Gastrocnemius medialis (tissue), 4 donors: ENCODE data around the gene IQCK. TPM values are rescaled to one million over a fixed set of nuclear protein-coding genes. Genes with fewer than 3 reads are reported as not detected.

ENCODE experiments used
- ATAC-seq, 2 donors: fragments of 150-250 bp; one replicate each; pipeline ENCODE4 v1.9.1; 2016
- DNase-seq, 2 donors: peaks; one replicate each; pipeline ENCODE4 v3.0.0-alpha.2; 2019
- H3K27ac ChIP-seq, 4 donors: fragments of 200-600 bp; sonication (generic); 1 replicate in 1 of 4; 2 replicates in 3 of 4; pipeline ENCODE4 v1.5.1; 2016 to 2018; ENCODE audit warnings: mild to moderate bottlenecking in 2 of 4, moderate library complexity in 1 of 4
- H3K27me3 ChIP-seq, 3 donors: fragments of 200-600 bp; sonication (generic) in 2 of 3; 1 replicate in 1 of 3; 2 replicates in 2 of 3; pipeline versions ENCODE4 v1.5.1 to v1.6.0; 2016 to 2019; ENCODE audit warnings: mild to moderate bottlenecking in 1 of 3, moderate library complexity in 1 of 3
- H3K36me3 ChIP-seq, 2 donors: fragments of 200-600 bp; sonication (generic) in 1 of 2; one replicate each; pipeline ENCODE4 v1.5.1; 2017 to 2018
- H3K4me1 ChIP-seq, 2 donors: fragments of 200-600 bp; sonication (generic) in 1 of 2; one replicate each; pipeline ENCODE4 v1.5.1; 2016 to 2017; ENCODE audit warnings: mild to moderate bottlenecking in 2 of 2
- H3K4me3 ChIP-seq, 4 donors: fragments of 200-600 bp; sonication (generic) in 3 of 4; 1 replicate in 1 of 4; 2 replicates in 3 of 4; pipeline ENCODE4 v1.5.1; 2016 to 2019; ENCODE audit warnings: mild to moderate bottlenecking in 2 of 4
- H3K9me3 ChIP-seq, 3 donors: fragments of 200-600 bp; sonication (generic) in 2 of 3; 1 replicate in 1 of 3; 2 replicates in 2 of 3; pipeline ENCODE4 v1.5.1; 2016 to 2019
- POLR2A ChIP-seq, 2 donors: fragments of 450-650 bp; IDR thresholded peaks; one replicate each; pipeline ENCODE4 v1.6.1; 2017; ENCODE audit warnings: antibody characterized with exemption in 2 of 2, mild to moderate bottlenecking in 2 of 2, moderate library complexity in 2 of 2
- in situ Hi-C, 4 donors: fragments of 200-750 bp; cut with MboI; loops; one replicate each; pipeline versions ENCODE4 v1.15.0 to v1.8.0; 2017; ENCODE audit warnings: low sequenced_read_pairs in 4 of 4
- intact Hi-C: fragments of 100-400 bp; cut with DNase I; formaldehyde crosslinking; loops from one replicate; pipeline ENCODE4 v1.15.1; 2023; ENCODE audit warnings: low total_unique reads
- total RNA-seq, 4 donors: library from RNA; depleted of rRNA; stranded (reverse); fragments of >200 nt; gene quantifications; one replicate each; pipeline versions ENCODE4 v1.1.0 to v1.2.3, GENCODE V29; 2016
- TF ChIP-seq, protein P1 (sequence below), 5 experiments: fragments of 450-650 bp in 3 of 5; fragments of 200-600 bp in 2 of 5; sonication (generic) in 2 of 5; IDR thresholded peaks in 4 of 5; conservative IDR thresholded peaks in 1 of 5; 1 replicate in 4 of 5; 2 replicates in 1 of 5; pipeline ENCODE4 v1.5.1; 2016 to 2019; ENCODE audit warnings: antibody characterized with exemption in 5 of 5, mild to moderate bottlenecking in 3 of 5, moderate library complexity in 3 of 5

Gene IQCK
- total RNA-seq, 4 donors from 2014 or later, result 8.3 to 17.3 (median 9.4) TPM

DNA sequence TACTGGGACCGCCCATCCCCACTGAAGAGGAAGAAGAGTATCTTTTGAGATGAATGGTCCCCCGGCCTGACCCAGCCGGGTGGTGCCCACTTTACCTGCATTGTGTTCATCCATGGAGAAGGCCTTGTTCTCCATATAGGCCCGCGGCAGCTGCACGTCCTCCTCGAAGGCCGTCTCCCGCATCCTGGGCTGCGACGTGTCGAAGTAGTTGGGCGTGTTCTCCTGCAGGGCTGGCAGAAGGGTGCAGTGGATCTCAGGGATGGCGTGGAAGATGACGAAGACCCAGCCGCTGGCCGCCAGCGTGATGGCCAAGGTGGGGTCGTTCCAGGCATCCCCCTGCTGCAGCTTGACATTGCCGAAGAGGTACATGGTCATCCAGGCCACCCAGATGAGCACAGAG, 153.7 kb downstream of the IQCK start:
- H3K27ac ChIP-seq, result peak overlapping the region in 3 of 4 donors; percentile 96 to 99 (median 99)
- TF ChIP-seq POLR2A (IDR thresholded peaks at IDR 0.05), result no peak
- TF ChIP-seq, protein P1, sequence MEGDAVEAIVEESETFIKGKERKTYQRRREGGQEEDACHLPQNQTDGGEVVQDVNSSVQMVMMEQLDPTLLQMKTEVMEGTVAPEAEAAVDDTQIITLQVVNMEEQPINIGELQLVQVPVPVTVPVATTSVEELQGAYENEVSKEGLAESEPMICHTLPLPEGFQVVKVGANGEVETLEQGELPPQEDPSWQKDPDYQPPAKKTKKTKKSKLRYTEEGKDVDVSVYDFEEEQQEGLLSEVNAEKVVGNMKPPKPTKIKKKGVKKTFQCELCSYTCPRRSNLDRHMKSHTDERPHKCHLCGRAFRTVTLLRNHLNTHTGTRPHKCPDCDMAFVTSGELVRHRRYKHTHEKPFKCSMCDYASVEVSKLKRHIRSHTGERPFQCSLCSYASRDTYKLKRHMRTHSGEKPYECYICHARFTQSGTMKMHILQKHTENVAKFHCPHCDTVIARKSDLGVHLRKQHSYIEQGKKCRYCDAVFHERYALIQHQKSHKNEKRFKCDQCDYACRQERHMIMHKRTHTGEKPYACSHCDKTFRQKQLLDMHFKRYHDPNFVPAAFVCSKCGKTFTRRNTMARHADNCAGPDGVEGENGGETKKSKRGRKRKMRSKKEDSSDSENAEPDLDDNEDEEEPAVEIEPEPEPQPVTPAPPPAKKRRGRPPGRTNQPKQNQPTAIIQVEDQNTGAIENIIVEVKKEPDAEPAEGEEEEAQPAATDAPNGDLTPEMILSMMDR (IDR thresholded peaks at IDR 0.05 in 4 of 5, conservative IDR thresholded peaks at IDR 0.05 in 1 of 5), result no peak
- intact Hi-C loops, result no loop called here
- H3K36me3 ChIP-seq, result peaks cover 0 to 32% of the 10 kb centered on the region in 2 donors
- in situ Hi-C loops, result loop anchor here in 1 of 4 donors (10.0 kb wide), 1 partner anchor 167 kb away; no protein-coding TSS in a partner anchor
- H3K27me3 ChIP-seq, result no peaks in the 10 kb centered on the region
- H3K9me3 ChIP-seq, result no peaks in the 10 kb centered on the region
- H3K4me1 ChIP-seq, result peaks cover 38 to 60% of the 10 kb centered on the region in 2 donors
- DNase-seq, result no peak
- H3K4me3 ChIP-seq, result no peak overlapping the region
- no peak for ATAC-seq

DNA sequence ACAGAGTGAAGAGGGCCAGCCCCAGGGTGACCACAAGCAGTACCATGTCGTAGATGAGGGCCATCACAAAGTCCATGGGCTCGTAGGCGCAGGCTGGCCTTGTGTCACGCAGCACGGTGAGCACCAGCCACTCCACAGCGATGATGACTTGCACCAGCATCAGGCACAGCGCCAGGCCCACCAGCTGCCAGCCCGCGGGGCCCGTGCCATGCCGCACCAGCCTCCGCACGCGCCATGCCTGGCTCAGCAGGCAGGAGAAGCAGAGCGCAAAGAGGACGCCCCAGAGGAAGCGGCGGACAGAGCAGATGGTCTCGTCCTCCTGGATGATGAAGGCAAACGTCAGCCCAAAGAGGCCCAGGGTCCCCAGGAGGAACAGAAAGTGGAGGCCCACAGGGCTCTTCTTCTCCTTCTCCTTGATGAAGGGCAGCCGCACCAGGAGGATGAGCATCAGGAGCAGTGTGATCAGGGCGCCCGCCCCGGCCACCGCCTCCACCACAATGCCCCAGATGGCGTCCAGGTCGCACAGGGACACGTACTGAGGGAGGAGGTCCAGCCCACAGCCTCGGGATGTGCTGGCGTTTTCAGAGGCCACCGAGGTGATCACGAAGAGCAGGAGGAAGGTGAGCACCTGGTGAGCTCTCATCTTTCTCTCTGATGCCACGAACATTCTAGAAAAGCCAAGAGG, 154.2 kb downstream of the IQCK start:
- intact Hi-C loops, result no loop called here
- H3K4me3 ChIP-seq, result no peak overlapping the region
- peak in 1 of 2 donors; percentile 39 for DNase-seq
- H3K4me1 ChIP-seq, result peaks cover 44 to 66% of the 10 kb centered on the region in 2 donors
- H3K9me3 ChIP-seq, result no peaks in the 10 kb centered on the region
- H3K27me3 ChIP-seq, result no peaks in the 10 kb centered on the region
- ATAC-seq, result no peak
- peaks cover 0 to 32% of the 10 kb centered on the region in 2 donors for H3K36me3 ChIP-seq
- in situ Hi-C loops, result loop anchor here in 1 of 4 donors (10.0 kb wide), 1 partner anchor 168 kb away; no protein-coding TSS in a partner anchor
- H3K27ac ChIP-seq, result peak overlapping the region; percentile 86 to 99 (median 98)
- no peak for TF ChIP-seq POLR2A (IDR thresholded peaks at IDR 0.05)
- TF ChIP-seq, protein P1 (IDR thresholded peaks at IDR 0.05 in 4 of 5, conservative IDR thresholded peaks at IDR 0.05 in 1 of 5), result no peak

DNA sequence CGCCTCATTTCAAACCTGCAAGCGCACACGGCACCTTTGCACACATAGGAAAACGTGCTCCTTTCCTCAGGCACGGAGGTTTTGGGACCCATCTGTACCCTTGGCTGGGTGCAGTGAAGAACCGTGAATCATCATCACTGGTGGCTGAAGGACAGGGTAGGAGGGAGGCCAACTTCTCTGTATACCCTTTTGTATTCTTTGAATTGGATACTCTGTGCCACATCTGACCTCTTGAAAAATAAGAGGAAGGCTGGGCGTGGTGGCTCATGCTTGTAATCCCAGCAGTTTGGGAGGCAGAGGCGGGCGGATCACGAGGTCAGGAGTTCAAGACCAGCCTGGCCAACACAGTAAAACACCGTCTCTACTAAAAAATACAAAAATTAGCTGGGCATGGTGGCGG, 154.9 kb downstream of the IQCK start:
- ATAC-seq (peak in 1 of 2 donors; percentile 16), DNase-seq (no peak)
- no peaks in the 10 kb centered on the region for H3K27me3 ChIP-seq
- intact Hi-C loops, result no loop called here
- H3K36me3 ChIP-seq, result peaks cover 0 to 28% of the 10 kb centered on the region in 2 donors
- TF ChIP-seq POLR2A (IDR thresholded peaks at IDR 0.05), result no peak
- TF ChIP-seq, protein P1 (IDR thresholded peaks at IDR 0.05 in 4 of 5, conservative IDR thresholded peaks at IDR 0.05 in 1 of 5), result no peak
- peaks cover 42 to 69% of the 10 kb centered on the region in 2 donors for H3K4me1 ChIP-seq
- in situ Hi-C loops, result loop anchor here in 1 of 4 donors (10.0 kb wide), 1 partner anchor 168 kb away; no protein-coding TSS in a partner anchor
- no peaks in the 10 kb centered on the region for H3K9me3 ChIP-seq
- no peak overlapping the region for H3K4me3 ChIP-seq
- H3K27ac ChIP-seq, result peak overlapping the region; percentile 86 to 99 (median 98)

DNA sequence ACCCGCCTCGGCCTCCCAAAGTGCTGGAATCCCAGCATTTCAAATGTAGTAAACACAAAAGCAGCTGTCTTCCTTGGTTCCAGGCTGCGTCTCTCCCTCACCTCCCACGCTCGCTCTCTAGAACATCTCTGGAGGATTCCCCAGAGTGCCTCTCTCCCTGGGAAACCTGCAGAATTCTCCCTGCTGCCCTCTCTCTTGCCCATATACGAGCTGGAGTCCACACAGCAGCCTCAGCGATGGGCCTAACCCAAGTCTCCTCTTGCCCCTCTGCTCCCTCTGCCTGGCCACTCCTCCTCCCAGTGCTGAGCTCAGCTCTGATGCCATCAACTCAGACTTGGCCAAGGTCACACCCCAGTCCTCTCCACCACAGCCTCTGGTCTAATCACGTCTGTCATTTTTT, 156.0 kb downstream of the IQCK start:
- TF ChIP-seq POLR2A (IDR thresholded peaks at IDR 0.05), result no peak
- TF ChIP-seq, protein P1 (IDR thresholded peaks at IDR 0.05 in 4 of 5, conservative IDR thresholded peaks at IDR 0.05 in 1 of 5), result no peak
- ATAC-seq (peak in 1 of 2 donors; percentile 12), DNase-seq (no peak)
- peaks cover 42 to 67% of the 10 kb centered on the region in 2 donors for H3K4me1 ChIP-seq
- intact Hi-C loops, result no loop called here
- in situ Hi-C loops, result loop anchor here in 1 of 4 donors (10.0 kb wide), 1 partner anchor 169 kb away; no protein-coding TSS in a partner anchor
- no peaks in the 10 kb centered on the region for H3K27me3 ChIP-seq
- H3K27ac ChIP-seq, result peak overlapping the region; percentile 86 to 99 (median 98)
- H3K4me3 ChIP-seq, result no peak overlapping the region
- H3K9me3 ChIP-seq, result no peaks in the 10 kb centered on the region
- H3K36me3 ChIP-seq, result peaks cover 0 to 28% of the 10 kb centered on the region in 2 donors
